Activated CD4-positive, alpha-beta T cell treated with anti-CD3 and anti-CD28 coated beads, Interleukin-2, amount 10 ng/mL, durations not matched to agents 7 days and 5 days (primary cell): ENCODE data around the gene SINHCAF. TPM values are rescaled to one million over a fixed set of nuclear protein-coding genes. Genes with fewer than 3 reads are reported as not detected.
"Not testable (repeated sequence)": the region's sequence is repeated elsewhere in the genome, so short reads cannot be mapped to it uniquely, and the experiment has no call there.

Source experiments
- CTCF ChIA-PET: fragments of 350-600 bp; sonication (Branson Sonifier 250); formaldehyde crosslinking; loops from one replicate; lab custom pipeline; 2021; ENCODE audit warnings: antibody characterized with exemption; lab: Charles Lee
- POLR2A ChIA-PET: fragments of 350-600 bp; sonication (Branson Sonifier 250); formaldehyde crosslinking; loops from one replicate; lab custom pipeline; 2021; ENCODE audit warnings: antibody characterized with exemption; lab: Charles Lee
- DNase-seq: peaks from one replicate; pipeline ENCODE4 v3.0.0-alpha.2; 2020
- H3K27ac Mint-ChIP-seq: one replicate; pipeline ENCODE4 v1.8.0; 2021; ENCODE audit warnings: mild to moderate bottlenecking, moderate library complexity, mixed read lengths
- H3K27me3 Mint-ChIP-seq: one replicate; pipeline ENCODE4 v1.8.0; 2021; ENCODE audit warnings: mixed read lengths
- H3K36me3 Mint-ChIP-seq: one replicate; pipeline ENCODE4 v1.8.0; 2021; ENCODE audit warnings: low read depth, mixed read lengths
- H3K4me1 Mint-ChIP-seq: one replicate; pipeline ENCODE4 v1.8.0; 2021; ENCODE audit warnings: mixed read lengths
- H3K4me3 Mint-ChIP-seq: one replicate; pipeline ENCODE4 v1.8.0; 2021; ENCODE audit warnings: mild to moderate bottlenecking, moderate library complexity, mixed read lengths
- H3K9me3 Mint-ChIP-seq: one replicate; pipeline ENCODE4 v1.8.0; 2021; ENCODE audit warnings: mixed read lengths
- total RNA-seq, 2 experiments: library from RNA; stranded (reverse); gene quantifications; one replicate each; pipeline ENCODE4 v1.2.3, GENCODE V29; 2021

SINHCAF gene, protein sequence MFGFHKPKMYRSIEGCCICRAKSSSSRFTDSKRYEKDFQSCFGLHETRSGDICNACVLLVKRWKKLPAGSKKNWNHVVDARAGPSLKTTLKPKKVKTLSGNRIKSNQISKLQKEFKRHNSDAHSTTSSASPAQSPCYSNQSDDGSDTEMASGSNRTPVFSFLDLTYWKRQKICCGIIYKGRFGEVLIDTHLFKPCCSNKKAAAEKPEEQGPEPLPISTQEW
- total RNA-seq = 10 to 100 TPM; 91.3 to 92.3 TPM

GRCh38 chr12:31325877-31326631 lies at the start of gene SINHCAF:
TSS of gene SINHCAF (minus strand) at chr12:31326150. CDS start at chr12:31298204, 27,946 bp downstream.
- H3K4me3 Mint-ChIP-seq = peak within 1 kb of the TSS; percentile 98
- H3K36me3 Mint-ChIP-seq = peaks cover 8% of the 10 kb centered on the region
- H3K27ac Mint-ChIP-seq = peak within 1 kb of the TSS; percentile 97
- peak; percentile 99 for DNase-seq
- H3K9me3 Mint-ChIP-seq = no peaks in the 10 kb centered on the region
- POLR2A ChIA-PET = interaction anchor here (0.7 kb wide), 1 partner anchor 1430 kb away, joined by 3 read pairs; no protein-coding TSS in a partner anchor
- CTCF ChIA-PET = interaction anchor here (0.6 to 1.6 kb wide), 7 partner anchors 8 to 328 kb away, joined by 3 to 4 read pairs (median 3); no protein-coding TSS in a partner anchor
- H3K27me3 Mint-ChIP-seq = peaks cover 7% of the 10 kb centered on the region
- peaks cover 23% of the 10 kb centered on the region for H3K4me1 Mint-ChIP-seq

GRCh38 chr12:31375422-31375821 lies 49.5 kb upstream of the SINHCAF start:
- H3K9me3 Mint-ChIP-seq, POLR2A ChIA-PET, H3K27me3 Mint-ChIP-seq, H3K4me3 Mint-ChIP-seq, H3K4me1 Mint-ChIP-seq, DNase-seq, H3K36me3 Mint-ChIP-seq, H3K27ac Mint-ChIP-seq: not testable (repeated sequence)
- CTCF ChIA-PET = interaction anchor here (0.6 to 1.2 kb wide), 2 partner anchors 9 to 411 kb away, joined by 3 read pairs; no protein-coding TSS in a partner anchor

DNA sequence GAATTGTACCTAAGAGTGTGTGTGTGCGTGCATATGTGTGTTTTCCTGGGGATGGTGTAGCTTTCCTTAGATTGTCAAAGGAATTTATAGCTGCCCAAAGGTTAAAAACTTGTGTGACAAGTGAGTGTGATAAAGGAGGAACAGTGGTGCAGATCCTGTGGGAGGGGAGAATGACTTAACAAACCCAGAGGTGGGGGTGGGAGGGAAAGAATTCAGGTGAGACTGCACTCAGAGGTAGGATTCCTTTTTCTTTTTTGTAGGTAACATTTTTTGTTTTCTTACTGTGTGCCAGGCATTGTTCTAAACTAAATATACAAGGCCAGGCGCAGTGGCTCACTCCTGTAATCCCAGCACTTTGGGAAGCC lies 45.3 kb upstream of the SINHCAF start:
- Mint-ChIP-seq H3K27ac (no peak overlapping the region), H3K36me3 (no peaks in the 10 kb centered on the region), H3K9me3 (no peaks in the 10 kb centered on the region), H3K4me3 (no peak overlapping the region), H3K27me3 (peaks cover 5% of the 10 kb centered on the region), H3K4me1 (no peaks in the 10 kb centered on the region)
- POLR2A ChIA-PET = no interaction called here
- CTCF ChIA-PET = no interaction called here
- DNase-seq = no peak

DNA sequence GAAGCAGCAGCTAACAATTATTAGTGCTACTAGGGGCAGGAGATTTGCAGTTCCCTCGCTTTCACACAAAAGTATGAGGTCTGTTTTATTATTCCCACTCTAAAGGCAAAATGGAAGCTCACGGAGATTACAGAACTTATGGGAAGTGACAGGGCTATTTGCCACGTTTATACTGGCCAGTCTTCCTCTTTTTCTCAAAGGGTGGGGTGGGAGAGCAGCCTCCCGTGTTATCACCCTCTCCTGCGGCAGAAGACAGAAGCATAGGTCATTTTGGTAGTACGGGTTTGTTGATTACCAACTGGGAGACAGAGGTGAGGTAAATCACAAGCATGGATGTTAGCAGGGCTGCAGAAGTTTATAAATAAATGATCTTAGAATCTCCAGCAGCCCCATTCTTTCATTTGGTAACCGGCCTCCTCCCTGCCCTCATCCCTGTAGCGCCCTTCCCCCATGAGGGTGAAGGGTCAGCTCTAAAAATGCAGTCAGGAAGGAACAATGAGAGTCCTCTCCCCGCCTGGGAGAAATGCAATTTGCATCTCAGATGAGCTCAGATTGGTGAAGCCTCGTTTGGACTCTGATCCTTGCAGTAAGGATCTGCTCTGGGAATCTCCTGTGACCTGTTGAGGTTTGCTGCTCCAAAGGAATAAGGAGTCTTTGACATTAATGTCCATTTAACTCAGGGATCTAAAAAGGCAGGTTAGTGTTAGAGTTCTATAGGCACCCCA lies 44.7 kb upstream of the SINHCAF start:
- H3K4me3 Mint-ChIP-seq = no peak overlapping the region
- ChIA-PET POLR2A (no interaction called here), CTCF (interaction anchor here (0.6 kb wide), 1 partner anchor 32 kb away, joined by 3 read pairs; no protein-coding TSS in a partner anchor)
- no peaks in the 10 kb centered on the region for H3K36me3 Mint-ChIP-seq
- no peaks in the 10 kb centered on the region for H3K9me3 Mint-ChIP-seq
- no peak for DNase-seq
- H3K27me3 Mint-ChIP-seq = peaks cover 5% of the 10 kb centered on the region
- no peaks in the 10 kb centered on the region for H3K4me1 Mint-ChIP-seq
- H3K27ac Mint-ChIP-seq = no peak overlapping the region

GRCh38 chr12:31369712-31370521 lies 44.0 kb upstream of the SINHCAF start:
- ChIA-PET POLR2A (no interaction called here), CTCF (interaction anchor here (0.6 kb wide), 1 partner anchor 33 kb away, joined by 3 read pairs; no protein-coding TSS in a partner anchor)
- no peak overlapping the region for H3K27ac Mint-ChIP-seq
- no peaks in the 10 kb centered on the region for H3K4me1 Mint-ChIP-seq
- no peaks in the 10 kb centered on the region for H3K36me3 Mint-ChIP-seq
- DNase-seq = no peak
- peaks cover 6% of the 10 kb centered on the region for H3K27me3 Mint-ChIP-seq
- H3K4me3 Mint-ChIP-seq = no peak overlapping the region
- H3K9me3 Mint-ChIP-seq = no peaks in the 10 kb centered on the region

DNA sequence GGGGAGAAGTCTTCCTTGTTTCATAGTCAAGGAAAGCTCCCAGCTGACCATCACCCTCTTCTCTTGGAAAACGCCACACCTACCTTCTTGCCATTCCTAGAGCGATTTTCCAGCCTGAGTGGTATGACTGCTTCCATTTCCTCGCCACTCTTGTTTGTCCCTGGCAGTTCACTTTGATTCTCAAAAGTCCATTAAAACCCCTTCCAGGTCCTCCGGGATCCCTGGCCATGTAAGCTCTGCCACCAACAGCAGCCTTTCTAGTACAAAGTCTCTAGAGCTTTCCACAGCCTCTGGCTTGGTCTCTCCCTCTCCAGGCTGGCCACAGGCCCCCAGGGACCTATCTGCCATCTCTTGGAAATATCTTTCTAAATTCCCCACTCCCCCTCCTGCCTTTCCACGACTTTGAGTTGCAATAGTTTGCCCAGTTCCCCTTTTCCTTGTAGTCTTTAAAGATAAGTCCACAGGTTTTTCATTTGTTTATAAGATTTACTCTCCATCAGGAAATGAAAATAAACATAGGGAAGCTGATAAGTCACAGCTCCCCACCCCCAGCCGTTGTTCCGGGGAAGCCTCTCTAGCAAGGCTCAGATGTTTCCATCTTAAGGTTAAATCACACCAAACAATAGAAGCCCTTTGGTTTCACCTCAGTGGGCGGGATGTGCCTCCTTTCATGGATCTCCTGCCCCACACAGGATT lies 42.9 kb upstream of the SINHCAF start:
- DNase-seq = no peak
- Mint-ChIP-seq H3K27me3 (peaks cover 6% of the 10 kb centered on the region), H3K4me1 (peaks cover 4% of the 10 kb centered on the region), H3K27ac (no peak overlapping the region), H3K36me3 (no peaks in the 10 kb centered on the region), H3K9me3 (no peaks in the 10 kb centered on the region), H3K4me3 (no peak overlapping the region)
- ChIA-PET POLR2A (no interaction called here), CTCF (no interaction called here)

DNA sequence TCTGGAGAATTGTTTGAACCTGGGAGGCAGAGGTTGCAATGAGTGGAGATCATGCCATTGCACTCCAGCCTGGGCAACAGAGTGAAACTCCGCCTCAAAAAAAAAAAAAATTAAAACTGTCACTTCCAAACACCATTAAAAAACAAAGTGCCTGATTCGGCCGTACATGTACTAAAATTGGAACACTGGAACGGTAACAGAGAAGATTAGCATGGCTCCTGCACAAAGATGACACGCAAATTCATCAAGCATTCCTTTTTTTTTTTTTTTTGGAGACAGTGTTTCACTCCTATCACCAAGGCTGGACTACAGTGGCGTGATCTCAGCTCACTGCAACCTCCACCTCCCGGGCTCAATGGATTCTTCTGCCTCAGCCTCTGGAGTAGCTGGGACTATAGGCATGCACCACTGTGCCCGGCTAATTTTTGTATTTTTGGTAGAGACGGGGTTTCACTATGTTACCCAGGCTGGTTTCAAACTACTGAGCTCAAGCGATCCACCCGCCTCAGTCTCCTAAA lies 40.2 kb upstream of the SINHCAF start:
- no peak for DNase-seq
- ChIA-PET CTCF (no interaction called here), POLR2A (no interaction called here)
- Mint-ChIP-seq H3K36me3 (no peaks in the 10 kb centered on the region), H3K9me3 (no peaks in the 10 kb centered on the region), H3K27me3 (peaks cover 6% of the 10 kb centered on the region), H3K4me1 (peaks cover 25% of the 10 kb centered on the region), H3K4me3 (no peak overlapping the region), H3K27ac (no peak overlapping the region)

DNA sequence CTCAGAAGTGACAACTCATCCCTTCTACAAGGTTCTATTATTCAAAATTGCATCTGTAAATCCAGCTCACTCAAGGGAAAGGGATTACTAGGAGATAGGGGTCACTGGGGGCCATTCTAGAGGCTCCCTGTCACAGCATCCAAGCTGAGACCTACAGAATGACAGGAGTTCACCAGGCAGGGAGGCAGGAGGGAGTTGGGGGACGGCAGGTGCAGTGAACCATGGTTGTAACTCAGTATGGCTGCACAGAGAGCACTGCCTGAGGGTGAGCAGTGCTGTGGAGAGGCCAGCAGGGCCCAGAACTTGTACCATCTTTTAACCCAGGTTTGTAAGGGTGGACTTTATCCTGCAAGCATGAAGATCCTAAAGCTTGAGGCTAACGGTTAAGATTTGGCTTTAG lies 37.9 kb upstream of the SINHCAF start:
- ChIA-PET CTCF (interaction anchor here (0.9 to 1.2 kb wide), 2 partner anchors 38 to 92 kb away, joined by 3 to 4 read pairs; no protein-coding TSS in a partner anchor), POLR2A (no interaction called here)
- Mint-ChIP-seq H3K4me1 (peaks cover 25% of the 10 kb centered on the region), H3K27ac (peak overlapping the region; percentile 93), H3K27me3 (peaks cover 5% of the 10 kb centered on the region), H3K36me3 (no peaks in the 10 kb centered on the region), H3K4me3 (no peak overlapping the region), H3K9me3 (no peaks in the 10 kb centered on the region)
- DNase-seq = no peak

GRCh38 chr12:31363416-31363809 lies 37.5 kb upstream of the SINHCAF start:
- DNase-seq = no peak
- Mint-ChIP-seq H3K4me3 (peak overlapping the region; percentile 42), H3K9me3 (no peaks in the 10 kb centered on the region), H3K27me3 (peaks cover 2% of the 10 kb centered on the region), H3K4me1 (peaks cover 25% of the 10 kb centered on the region), H3K36me3 (no peaks in the 10 kb centered on the region), H3K27ac (peak overlapping the region; percentile 93)
- CTCF ChIA-PET = interaction anchor here (0.9 kb wide), 2 partner anchors 37 to 92 kb away, joined by 3 to 4 read pairs; partner anchors contain the start of gene SINHCAF
- POLR2A ChIA-PET = no interaction called here

GRCh38 chr12:31362759-31363415 lies 36.9 kb upstream of the SINHCAF start:
- peak; percentile 63 for DNase-seq
- POLR2A ChIA-PET = no interaction called here
- peak overlapping the region; percentile 93 for H3K27ac Mint-ChIP-seq
- H3K9me3 Mint-ChIP-seq = no peaks in the 10 kb centered on the region
- CTCF ChIA-PET = interaction anchor here (0.9 kb wide), 2 partner anchors 37 to 91 kb away, joined by 3 to 4 read pairs; partner anchors contain the start of gene SINHCAF
- H3K4me1 Mint-ChIP-seq = peaks cover 25% of the 10 kb centered on the region
- H3K27me3 Mint-ChIP-seq = peaks cover 2% of the 10 kb centered on the region
- H3K4me3 Mint-ChIP-seq = peak overlapping the region; percentile 42
- no peaks in the 10 kb centered on the region for H3K36me3 Mint-ChIP-seq

- Mint-ChIP-seq H3K4me3 (peak overlapping the region; percentile 42), H3K36me3 (no peaks in the 10 kb centered on the region), H3K27me3 (peaks cover 2% of the 10 kb centered on the region), H3K4me1 (peaks cover 25% of the 10 kb centered on the region), H3K9me3 (no peaks in the 10 kb centered on the region), H3K27ac (peak overlapping the region; percentile 93)
- DNase-seq = peak; percentile 10
- ChIA-PET POLR2A (no interaction called here), CTCF (interaction anchor here (0.9 kb wide), 1 partner anchor 36 kb away, joined by 3 read pairs; the partner anchor contains the start of gene SINHCAF)
Measured at GRCh38 chr12:31362115-31362758, 36.3 kb upstream of the SINHCAF start.
